Activated CD8-positive, alpha-beta memory T cell treated with anti-CD3 and anti-CD28 coated beads, Interleukin-2, amount 10 ng/mL, durations not matched to agents 7 days and 5 days (primary cell): ENCODE data around the gene CDX1. TPM values are rescaled to one million over a fixed set of nuclear protein-coding genes. Genes with fewer than 3 reads are reported as not detected.
A peak's percentile ranks its signal among the peaks of the same experiment; 100 is the strongest.

Source experiments
- ATAC-seq: fragments of 150-1000 bp; cut with Tn5 transposase; one replicate; pipeline ENCODE4 v1.10.0; 2021; ENCODE audit warnings: moderate library complexity
- CTCF ChIA-PET: fragments of 350-600 bp; sonication (Branson Sonifier 250); formaldehyde crosslinking; loops from one replicate; lab custom pipeline; 2021; ENCODE audit warnings: antibody characterized with exemption; lab: Charles Lee
- DNase-seq: peaks from one replicate; pipeline ENCODE4 v3.0.0-alpha.2; 2020
- H3K27ac Mint-ChIP-seq: one replicate; pipeline ENCODE4 v1.8.0; 2021; ENCODE audit warnings: mild to moderate bottlenecking, mixed read lengths
- H3K27me3 Mint-ChIP-seq: one replicate; pipeline ENCODE4 v1.8.0; 2021; ENCODE audit warnings: mixed read lengths
- H3K36me3 Mint-ChIP-seq: one replicate; pipeline ENCODE4 v1.8.0; 2021; ENCODE audit warnings: mild to moderate bottlenecking, mixed read lengths
- H3K4me1 Mint-ChIP-seq: one replicate; pipeline ENCODE4 v1.8.0; 2021; ENCODE audit warnings: mixed read lengths
- H3K4me3 Mint-ChIP-seq: one replicate; pipeline ENCODE4 v1.8.0; 2021; ENCODE audit warnings: mild to moderate bottlenecking, moderate library complexity, mixed read lengths
- H3K9me3 Mint-ChIP-seq: one replicate; pipeline ENCODE4 v1.8.0; 2022; ENCODE audit warnings: low read depth, mixed read lengths
- total RNA-seq, 2 experiments: library from RNA; stranded (reverse); gene quantifications; one replicate each; pipeline ENCODE4 v1.2.3, GENCODE V29; 2021

CDX1 gene
- total RNA-seq, 2 experiments from 2014 or later = not detected

DNA sequence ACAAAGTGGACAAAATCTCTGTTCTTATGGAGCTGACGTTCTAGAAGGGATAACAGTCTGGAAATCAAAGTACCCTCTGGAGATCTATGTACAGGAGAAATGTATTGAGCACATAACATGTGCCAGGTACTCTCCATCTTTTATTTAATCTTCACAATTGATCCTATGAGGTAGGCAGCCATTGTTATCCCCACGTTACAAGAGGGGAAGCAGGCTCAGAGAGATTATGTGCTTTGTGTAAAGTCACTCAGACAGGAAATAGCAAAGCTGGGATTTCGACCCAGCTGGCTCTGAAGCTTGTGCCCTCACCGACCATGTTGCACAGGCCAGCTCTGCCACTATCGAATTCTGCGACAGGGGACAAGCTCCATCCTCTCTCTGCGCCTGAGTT, 32.4 kb upstream of the CDX1 start:
- H3K4me1 Mint-ChIP-seq = peaks cover 9% of the 10 kb centered on the region
- no peak overlapping the region for H3K4me3 Mint-ChIP-seq
- no peaks in the 10 kb centered on the region for H3K9me3 Mint-ChIP-seq
- H3K36me3 Mint-ChIP-seq = peaks cover 8% of the 10 kb centered on the region
- no peaks in the 10 kb centered on the region for H3K27me3 Mint-ChIP-seq
- no peak overlapping the region for H3K27ac Mint-ChIP-seq
- ATAC-seq (no peak), DNase-seq (no peak)
- CTCF ChIA-PET = interaction anchor here (0.8 to 11.3 kb wide), 6 partner anchors 9 to 216 kb away, joined by 3 to 85 read pairs (median 4); partner anchors contain the start of gene PDGFRB

DNA sequence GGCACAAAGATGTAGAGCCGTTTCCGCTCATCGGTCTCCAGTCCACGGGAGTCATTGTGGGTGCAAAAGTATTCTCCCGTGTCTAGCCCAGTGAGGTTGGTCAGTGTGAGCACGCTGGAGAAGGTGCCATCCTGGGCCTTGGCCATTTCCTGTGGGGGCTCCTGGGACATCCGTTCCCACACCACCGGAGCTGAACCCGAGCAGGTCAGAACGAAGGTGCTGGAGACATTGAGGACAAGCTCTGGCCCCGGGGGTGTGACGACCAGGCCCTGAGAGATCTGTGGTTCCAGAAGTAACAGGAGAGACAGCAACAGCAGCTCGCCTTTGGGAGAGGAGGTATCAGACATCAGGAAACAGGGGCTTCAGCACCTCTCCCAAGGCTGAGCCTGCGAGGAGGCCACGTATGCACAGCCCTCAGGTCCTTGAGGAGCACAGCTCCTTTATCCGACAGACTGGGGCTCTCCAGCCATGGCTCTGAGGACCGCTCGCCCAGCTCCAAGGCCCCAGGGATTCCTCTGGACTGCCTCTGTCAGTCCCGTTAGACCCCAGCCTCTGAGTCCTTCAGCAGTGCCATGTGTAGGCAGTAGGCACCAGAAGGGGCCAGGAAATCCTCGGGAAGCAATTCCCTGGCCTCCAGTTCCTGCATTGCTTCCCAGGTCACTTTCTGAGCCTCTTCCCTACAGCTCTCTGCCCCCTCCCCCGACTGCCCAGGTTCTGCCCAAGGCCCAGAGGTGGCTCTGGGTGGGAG, 30.8 kb upstream of the CDX1 start:
- CTCF ChIA-PET = interaction anchor here (0.5 to 11.3 kb wide), 7 partner anchors 11 to 261 kb away, joined by 3 to 85 read pairs (median 4); no protein-coding TSS in a partner anchor
- no peaks in the 10 kb centered on the region for H3K27me3 Mint-ChIP-seq
- no peak overlapping the region for H3K27ac Mint-ChIP-seq
- H3K4me1 Mint-ChIP-seq = peaks cover 6% of the 10 kb centered on the region
- DNase-seq = no peak
- H3K4me3 Mint-ChIP-seq = no peak overlapping the region
- H3K36me3 Mint-ChIP-seq = peaks cover 3% of the 10 kb centered on the region
- no peaks in the 10 kb centered on the region for H3K9me3 Mint-ChIP-seq
- ATAC-seq = no peak

DNA sequence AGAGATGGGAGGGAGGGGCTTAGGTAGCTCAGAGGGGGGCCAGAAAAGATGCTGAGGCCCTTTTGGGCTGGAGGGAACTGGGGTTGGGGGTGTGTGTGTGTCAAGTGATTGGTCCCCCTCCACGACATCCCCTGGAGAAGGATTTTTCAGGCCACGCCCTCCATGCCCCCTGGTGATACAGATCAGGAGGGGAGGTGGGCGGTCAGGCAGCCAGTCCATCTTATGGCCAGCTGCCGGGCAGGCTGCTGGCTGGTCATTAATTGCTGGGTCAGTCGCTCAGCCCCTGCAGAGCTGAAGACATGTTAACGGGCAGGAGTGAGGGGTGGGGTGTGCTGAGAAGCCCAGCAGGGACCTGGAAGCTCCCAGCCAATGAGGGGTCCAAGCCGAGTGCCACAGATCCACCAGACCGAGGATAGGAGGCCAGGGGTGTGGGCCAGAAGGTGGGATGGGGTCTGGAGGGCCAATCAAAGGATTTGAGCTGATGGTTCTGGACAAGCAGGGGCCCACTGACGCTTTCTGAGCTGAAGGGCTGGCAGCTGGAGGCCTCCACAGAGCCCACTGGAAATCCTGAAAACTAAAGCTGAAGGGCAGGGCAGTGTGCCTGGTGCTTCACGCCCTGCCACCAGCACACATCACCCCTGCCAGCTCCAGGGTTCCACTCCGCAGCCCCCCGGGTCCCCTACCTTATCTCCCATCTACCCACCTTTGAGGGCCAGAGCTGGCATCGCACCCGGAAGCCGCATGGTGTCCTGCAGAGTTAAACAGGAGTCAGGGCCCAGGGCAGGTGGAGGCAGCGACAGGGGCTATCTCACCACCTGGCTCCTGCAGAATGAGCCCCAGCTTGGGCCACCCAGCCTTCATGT, 30.0 kb upstream of the CDX1 start:
- no peaks in the 10 kb centered on the region for H3K27me3 Mint-ChIP-seq
- no peak overlapping the region for H3K27ac Mint-ChIP-seq
- DNase-seq (no peak), ATAC-seq (no peak)
- CTCF ChIA-PET = interaction anchor here (0.9 to 3.0 kb wide), 5 partner anchors 14 to 289 kb away, joined by 3 to 12 read pairs (median 4); no protein-coding TSS in a partner anchor
- no peak overlapping the region for H3K4me3 Mint-ChIP-seq
- peaks cover 8% of the 10 kb centered on the region for H3K4me1 Mint-ChIP-seq
- no peaks in the 10 kb centered on the region for H3K9me3 Mint-ChIP-seq
- peaks cover 4% of the 10 kb centered on the region for H3K36me3 Mint-ChIP-seq

DNA sequence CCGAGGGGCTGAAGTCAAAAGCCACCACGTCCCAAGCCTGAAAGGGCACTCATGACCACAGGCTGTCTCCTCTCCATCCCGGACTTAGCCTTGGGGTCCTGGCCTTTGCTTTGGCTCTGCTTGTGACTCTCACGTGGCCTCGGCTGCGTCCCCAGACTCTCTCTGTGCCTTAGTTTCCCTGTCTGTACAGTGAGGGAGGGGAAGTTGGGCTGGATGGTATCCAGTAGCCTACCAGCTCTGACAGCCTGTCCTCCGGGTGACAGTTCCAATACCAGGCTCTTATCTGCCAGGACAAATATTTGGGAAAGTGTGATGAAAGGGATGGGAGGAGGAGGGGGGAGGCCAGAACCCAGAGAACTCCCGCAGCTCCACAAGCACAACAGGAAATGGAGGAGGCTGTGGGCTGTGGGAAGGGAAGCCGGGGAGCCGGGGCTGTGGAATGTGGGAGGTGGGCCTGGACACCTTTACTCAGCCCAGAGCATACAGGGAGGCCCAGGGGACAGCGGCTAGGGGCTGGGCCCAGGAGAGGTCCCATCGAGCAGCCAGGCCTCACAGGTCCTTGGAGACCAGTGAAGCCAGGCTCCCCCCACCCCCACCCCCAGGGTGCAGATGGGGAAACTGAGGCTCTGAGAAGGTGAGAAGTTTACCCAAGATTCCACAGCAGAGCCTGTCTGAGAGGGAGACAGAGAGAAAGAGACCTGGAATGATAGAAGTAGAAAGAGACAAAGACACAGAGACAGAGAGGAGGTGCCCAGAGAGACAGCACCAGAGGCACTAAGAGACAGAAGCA, 29.2 kb upstream of the CDX1 start:
- Mint-ChIP-seq H3K27ac (peak overlapping the region; percentile 33), H3K36me3 (peaks cover 6% of the 10 kb centered on the region), H3K9me3 (no peaks in the 10 kb centered on the region), H3K27me3 (no peaks in the 10 kb centered on the region), H3K4me1 (peaks cover 10% of the 10 kb centered on the region), H3K4me3 (no peak overlapping the region)
- no peak for DNase-seq
- no peak for ATAC-seq
- CTCF ChIA-PET = interaction anchor here (0.8 to 3.0 kb wide), 4 partner anchors 10 to 289 kb away, joined by 3 to 12 read pairs (median 4); no protein-coding TSS in a partner anchor

DNA sequence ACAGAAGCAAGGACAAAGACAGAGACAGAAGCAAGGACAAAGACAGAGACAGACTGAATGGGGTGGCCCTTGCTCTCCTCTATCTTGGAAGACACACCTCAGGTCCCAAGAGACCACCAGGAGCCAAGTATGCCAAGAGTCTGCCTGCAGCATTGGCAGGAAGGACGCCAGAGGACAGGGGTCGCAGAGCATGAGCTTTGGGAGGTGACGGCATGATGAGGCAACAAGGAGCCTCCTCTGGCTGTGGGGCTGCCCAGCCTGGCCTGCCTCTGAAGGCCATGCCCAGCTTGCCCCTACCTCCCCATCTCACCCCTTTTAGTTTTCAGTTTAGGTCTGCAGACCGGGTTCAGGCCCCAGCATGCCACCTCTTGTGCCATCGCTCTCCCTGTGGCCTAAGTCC, 28.6 kb upstream of the CDX1 start:
- Mint-ChIP-seq H3K9me3 (no peaks in the 10 kb centered on the region), H3K27ac (no peak overlapping the region), H3K36me3 (peaks cover 9% of the 10 kb centered on the region), H3K4me1 (peaks cover 14% of the 10 kb centered on the region), H3K27me3 (no peaks in the 10 kb centered on the region), H3K4me3 (no peak overlapping the region)
- CTCF ChIA-PET = interaction anchor here (0.8 kb wide), 1 partner anchor 11 kb away, joined by 3 read pairs; no protein-coding TSS in a partner anchor
- DNase-seq (no peak), ATAC-seq (no peak)

DNA sequence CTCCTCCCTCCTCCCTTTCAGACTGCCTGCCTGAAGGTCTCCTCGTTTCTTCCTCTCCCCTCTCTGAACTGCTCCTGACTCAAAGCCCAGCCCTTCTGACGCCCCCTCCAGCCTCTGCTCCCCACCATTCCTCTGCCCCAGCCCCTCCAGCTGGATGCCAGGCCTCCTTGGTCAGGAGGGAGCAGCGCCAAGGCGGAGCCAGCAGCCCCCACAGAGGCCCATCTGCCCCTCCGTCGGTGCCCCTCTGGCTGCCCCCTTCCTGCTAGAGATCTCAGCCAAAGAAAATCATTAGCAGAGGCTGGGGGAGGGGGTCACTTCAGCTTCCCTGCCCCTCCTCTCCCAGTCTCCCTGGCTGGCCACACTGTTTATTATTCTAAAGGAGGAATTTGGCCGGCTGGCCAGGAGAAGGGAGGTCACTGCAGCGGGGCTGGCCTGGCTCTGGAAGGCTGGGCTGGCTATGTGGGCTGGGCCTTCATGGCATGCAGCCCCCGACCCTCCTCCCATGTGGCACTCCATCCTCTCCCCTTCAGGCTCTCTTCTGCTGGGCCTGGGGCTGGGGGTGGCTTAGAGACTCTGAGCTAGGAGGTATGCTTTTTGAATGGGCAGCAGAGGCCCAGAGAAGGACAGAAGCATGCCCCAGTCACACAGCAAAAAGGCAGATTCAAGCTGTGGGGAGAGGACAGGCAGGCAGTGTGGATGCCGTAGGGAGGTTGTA, 27.9 kb upstream of the CDX1 start:
- Mint-ChIP-seq H3K27ac (no peak overlapping the region), H3K9me3 (no peaks in the 10 kb centered on the region)

DNA sequence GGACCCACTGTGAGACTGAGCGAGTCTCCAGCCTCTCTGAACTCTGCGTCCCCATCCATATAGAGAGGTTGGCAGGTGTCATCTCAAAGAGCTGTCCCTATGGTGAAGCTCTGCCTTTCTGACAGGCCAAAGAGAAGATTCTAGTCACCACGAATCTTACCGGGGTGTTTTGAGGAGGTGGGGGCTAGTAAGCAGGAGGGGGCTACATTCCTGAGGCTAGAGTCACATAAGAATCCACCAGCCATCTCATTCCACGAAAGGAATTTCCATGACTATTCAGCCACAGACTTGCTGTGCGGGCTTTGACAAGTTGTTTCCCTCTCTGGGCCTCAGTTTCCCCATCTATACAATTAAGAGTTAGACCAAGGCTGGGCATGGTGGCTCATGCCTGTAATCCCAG, 27.2 kb upstream of the CDX1 start:
- peaks cover 26% of the 10 kb centered on the region for H3K4me1 Mint-ChIP-seq
- DNase-seq (no peak), ATAC-seq (no peak)
- no peaks in the 10 kb centered on the region for H3K27me3 Mint-ChIP-seq
- no peak overlapping the region for H3K27ac Mint-ChIP-seq
- CTCF ChIA-PET = interaction anchor here (1.0 to 1.4 kb wide), 2 partner anchors 10 to 16 kb away, joined by 3 to 5 read pairs; no protein-coding TSS in a partner anchor
- H3K4me3 Mint-ChIP-seq = no peak overlapping the region
- H3K36me3 Mint-ChIP-seq = peaks cover 10% of the 10 kb centered on the region
- no peaks in the 10 kb centered on the region for H3K9me3 Mint-ChIP-seq

More for the DNA sequence above, 27.9 kb upstream of the CDX1 start:
- ATAC-seq = no peak
- Mint-ChIP-seq H3K4me1 (peaks cover 21% of the 10 kb centered on the region), H3K4me3 (no peak overlapping the region), H3K36me3 (peaks cover 10% of the 10 kb centered on the region), H3K27me3 (no peaks in the 10 kb centered on the region)
- DNase-seq = no peak
- CTCF ChIA-PET = interaction anchor here (0.8 kb wide), 1 partner anchor 12 kb away, joined by 3 read pairs; no protein-coding TSS in a partner anchor

DNA sequence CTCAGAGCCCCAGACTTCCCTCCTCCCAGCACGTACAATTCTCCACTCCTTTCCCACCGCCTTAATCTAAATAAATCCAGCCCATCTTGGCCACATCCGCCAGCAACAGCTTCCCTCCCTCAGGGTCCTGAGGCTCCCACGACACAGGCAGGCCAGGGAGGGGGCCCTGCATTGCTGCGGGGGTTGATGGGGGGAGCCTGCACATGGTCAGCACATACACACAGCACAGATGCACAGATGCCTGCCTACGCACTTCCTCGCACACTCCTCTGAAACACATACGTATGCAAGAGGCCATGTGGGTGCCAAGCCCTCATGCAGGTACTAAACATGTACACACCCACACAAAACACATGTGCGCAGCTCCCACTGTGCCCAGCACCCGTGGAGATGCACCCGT, 25.7 kb upstream of the CDX1 start:
- ATAC-seq (no peak), DNase-seq (no peak)
- no peaks in the 10 kb centered on the region for H3K9me3 Mint-ChIP-seq
- peaks cover 36% of the 10 kb centered on the region for H3K4me1 Mint-ChIP-seq
- peaks cover 9% of the 10 kb centered on the region for H3K36me3 Mint-ChIP-seq
- CTCF ChIA-PET = interaction anchor here (1.4 kb wide), 1 partner anchor 8 kb away, joined by 5 read pairs; no protein-coding TSS in a partner anchor
- H3K4me3 Mint-ChIP-seq = no peak overlapping the region
- H3K27ac Mint-ChIP-seq = no peak overlapping the region
- no peaks in the 10 kb centered on the region for H3K27me3 Mint-ChIP-seq

DNA sequence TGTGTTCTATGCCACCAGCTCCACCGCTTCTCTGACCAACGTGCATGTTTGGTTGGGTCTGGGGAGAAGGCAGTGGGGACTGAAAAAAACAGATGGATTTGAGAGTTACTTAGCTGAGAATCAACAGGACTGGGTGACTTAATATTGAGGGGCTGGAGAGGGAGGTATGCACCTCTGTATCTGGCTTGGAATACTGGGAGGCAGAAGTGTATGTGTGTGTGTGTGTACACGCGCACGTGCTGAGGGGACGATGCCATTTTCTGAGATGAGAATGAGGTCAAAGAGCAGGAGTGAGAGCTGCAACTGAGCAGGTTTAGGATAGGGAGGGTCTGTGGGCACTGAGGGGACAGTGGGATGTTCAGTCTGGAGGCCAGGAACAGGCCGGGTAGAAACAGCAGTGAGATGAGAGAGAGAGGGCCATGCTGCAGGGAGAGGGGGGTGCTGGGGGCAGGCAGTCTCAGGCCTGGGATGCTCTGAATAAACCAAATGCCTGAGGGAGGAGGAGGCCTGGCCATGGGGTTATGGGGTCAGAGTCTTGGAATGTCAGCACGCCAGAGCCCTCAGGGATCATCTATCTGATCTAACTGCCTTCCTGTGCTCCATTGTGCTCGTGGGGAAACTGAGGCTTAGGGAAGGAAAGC, 24.9 kb upstream of the CDX1 start:
- H3K27ac Mint-ChIP-seq = no peak overlapping the region

DNA sequence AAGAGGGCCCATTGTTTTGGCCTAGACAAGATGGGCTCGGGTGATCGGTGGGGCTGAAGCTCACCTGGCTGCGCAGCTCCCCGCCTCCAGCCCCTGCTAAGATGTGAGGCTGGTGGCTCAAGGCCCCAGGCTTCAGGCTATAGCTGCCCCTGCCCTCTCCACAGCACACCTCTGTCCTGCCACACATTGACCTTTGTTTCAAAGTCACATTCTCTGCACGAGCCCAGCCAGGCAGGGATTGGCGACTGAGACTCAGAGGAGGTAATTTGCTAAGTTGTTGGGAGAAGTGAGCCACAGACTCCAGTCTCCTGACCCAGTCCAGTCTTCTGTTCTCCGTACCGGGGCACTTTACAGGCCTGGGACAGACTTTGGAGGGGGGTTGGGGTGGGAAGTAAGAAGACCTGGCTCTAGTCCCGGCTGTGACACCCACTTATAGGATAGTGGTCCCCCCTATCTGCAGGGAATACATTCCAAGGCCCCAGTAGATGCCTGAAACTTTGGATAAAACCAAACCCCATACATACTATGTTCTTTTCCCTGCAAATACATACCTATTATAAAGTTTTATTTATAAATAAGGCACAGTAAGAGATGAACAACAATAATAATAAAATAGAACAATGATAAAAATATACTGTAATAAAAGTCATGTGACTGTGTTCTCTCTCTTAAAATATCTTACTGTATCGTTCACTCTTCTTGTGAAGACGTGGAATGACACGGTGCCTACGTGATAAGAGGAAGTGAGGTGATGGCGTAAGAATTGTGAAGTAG, 24.2 kb upstream of the CDX1 start:
- Mint-ChIP-seq H3K36me3 (peaks cover 12% of the 10 kb centered on the region), H3K4me3 (no peak overlapping the region), H3K27ac (no peak overlapping the region), H3K4me1 (peaks cover 40% of the 10 kb centered on the region), H3K9me3 (no peaks in the 10 kb centered on the region), H3K27me3 (no peaks in the 10 kb centered on the region)
- CTCF ChIA-PET = interaction anchor here (1.1 to 2.0 kb wide), 2 partner anchors 13 to 76 kb away, joined by 3 to 4 read pairs; no protein-coding TSS in a partner anchor
- no peak for ATAC-seq
- no peak for DNase-seq

More for the DNA sequence above, 24.9 kb upstream of the CDX1 start:
- H3K27me3 Mint-ChIP-seq = no peaks in the 10 kb centered on the region
- H3K9me3 Mint-ChIP-seq = no peaks in the 10 kb centered on the region
- H3K4me1 Mint-ChIP-seq = peaks cover 40% of the 10 kb centered on the region
- H3K36me3 Mint-ChIP-seq = peaks cover 12% of the 10 kb centered on the region
- H3K4me3 Mint-ChIP-seq = no peak overlapping the region
- no peak for DNase-seq
- ATAC-seq = no peak
- CTCF ChIA-PET = interaction anchor here (2.0 kb wide), 1 partner anchor 13 kb away, joined by 4 read pairs; no protein-coding TSS in a partner anchor

DNA sequence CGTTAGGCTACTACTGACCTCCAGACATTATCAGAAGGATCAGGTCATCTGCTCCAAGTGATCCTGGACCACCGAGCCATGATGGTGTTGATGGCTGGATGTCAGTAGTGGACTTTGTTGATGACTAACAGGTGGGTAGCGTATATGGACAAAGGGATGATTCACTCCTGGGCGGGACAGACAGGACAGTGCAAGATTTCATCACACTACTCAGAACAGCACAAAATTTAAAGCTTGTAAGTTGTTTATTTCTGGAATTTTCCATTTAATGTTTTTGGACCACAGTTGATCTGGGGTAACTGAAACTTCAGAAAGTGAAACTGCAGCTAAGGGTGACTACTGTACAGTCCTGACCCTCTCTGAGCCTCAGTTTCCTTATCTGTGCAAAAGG, 23.6 kb upstream of the CDX1 start:
- no peaks in the 10 kb centered on the region for H3K27me3 Mint-ChIP-seq
- CTCF ChIA-PET = interaction anchor here (1.1 to 2.0 kb wide), 2 partner anchors 12 to 76 kb away, joined by 3 to 4 read pairs; no protein-coding TSS in a partner anchor
- H3K36me3 Mint-ChIP-seq = peaks cover 13% of the 10 kb centered on the region
- no peak overlapping the region for H3K4me3 Mint-ChIP-seq
- no peaks in the 10 kb centered on the region for H3K9me3 Mint-ChIP-seq
- no peak for DNase-seq
- ATAC-seq = peak; percentile 5
- H3K4me1 Mint-ChIP-seq = peaks cover 45% of the 10 kb centered on the region
- H3K27ac Mint-ChIP-seq = peak overlapping the region; percentile 12
